SK-N-SH treated with all-trans-retinoic acid at 6 μM for 48 hours (cell line): ENCODE data around the gene SLC35E1.

Source experiments
- ARNTL ChIP-seq: fragments of 450-650 bp; formaldehyde crosslinking; IDR thresholded peaks from 2 replicates; pipeline ENCODE4 v1.5.0; 2020; ENCODE audit warnings: low read depth, mild to moderate bottlenecking, moderate library complexity, borderline replicate concordance
- BACH2 ChIP-seq: fragments of 250-450 bp; sonication (Bioruptor Pico); IDR thresholded peaks from 2 replicates; pipeline ENCODE4 v1.9.0; 2021; ENCODE audit warnings: mild to moderate bottlenecking, borderline replicate concordance
- ISL1 ChIP-seq: fragments of 250-450 bp; sonication (Bioruptor Pico); IDR thresholded peaks from 2 replicates; pipeline ENCODE4 v2.1.2; 2022; ENCODE audit warnings: mild to moderate bottlenecking, moderate library complexity
- OSR1 ChIP-seq: fragments of 250-450 bp; sonication (Bioruptor Pico); IDR thresholded peaks from 2 replicates; pipeline ENCODE4 v1.8.0; 2022; ENCODE audit warnings: moderate library complexity, mild to moderate bottlenecking, inconsistent platforms
- PPARA ChIP-seq: fragments of 250-450 bp; sonication (Bioruptor Pico); IDR thresholded peaks from 2 replicates; pipeline ENCODE4 v1.5.0; 2020; ENCODE audit warnings: mild to moderate bottlenecking, borderline replicate concordance
- RARB ChIP-seq: fragments of 250-450 bp; sonication (Bioruptor Pico); IDR thresholded peaks from 2 replicates; pipeline ENCODE4 v1.8.0; 2021; ENCODE audit warnings: mild to moderate bottlenecking, moderate library complexity
- ZC3H10 ChIP-seq: fragments of 250-450 bp; sonication (Bioruptor Pico); IDR thresholded peaks from 2 replicates; pipeline ENCODE4 v1.5.1; 2021; ENCODE audit warnings: mild to moderate bottlenecking, moderate library complexity
- ZFP3 ChIP-seq: fragments of 250-450 bp; sonication (Bioruptor Pico); IDR thresholded peaks from 2 replicates; pipeline ENCODE4 v1.5.0; 2020; ENCODE audit warnings: mild to moderate bottlenecking, moderate library complexity
- ZFP30 ChIP-seq: fragments of 450-650 bp; formaldehyde crosslinking; IDR thresholded peaks from 2 replicates; pipeline ENCODE4 v1.5.0; 2022; ENCODE audit warnings: mild to moderate bottlenecking, moderate library complexity
- ZNF8 ChIP-seq: fragments of 450-650 bp; formaldehyde crosslinking; IDR thresholded peaks from 2 replicates; pipeline ENCODE4 v1.5.0; 2020; ENCODE audit warnings: mild to moderate bottlenecking, moderate library complexity
- TF ChIP-seq, protein P1 (sequence below): fragments of 250-450 bp; sonication (Bioruptor Pico); IDR thresholded peaks from 2 replicates; pipeline ENCODE4 v1.5.1; 2020; ENCODE audit warnings: low read depth, mild to moderate bottlenecking, moderate library complexity
- TF ChIP-seq, protein P2 (sequence below): fragments of 250-450 bp; sonication (Bioruptor Pico); IDR thresholded peaks from 2 replicates; pipeline ENCODE4 v1.5.1; 2021; ENCODE audit warnings: mild to moderate bottlenecking, moderate library complexity
- TF ChIP-seq, protein P3 (sequence below): fragments of 250-450 bp; sonication (Bioruptor Pico); IDR thresholded peaks from 2 replicates; pipeline ENCODE4 v1.8.0; 2021; ENCODE audit warnings: low read depth, mild to moderate bottlenecking, moderate library complexity, borderline replicate concordance
- TF ChIP-seq, protein P4 (sequence below): fragments of 250-450 bp; sonication (Bioruptor Pico); IDR thresholded peaks from 2 replicates; pipeline ENCODE4 v1.8.0; 2020; ENCODE audit warnings: mild to moderate bottlenecking, moderate library complexity, borderline replicate concordance

DNA sequence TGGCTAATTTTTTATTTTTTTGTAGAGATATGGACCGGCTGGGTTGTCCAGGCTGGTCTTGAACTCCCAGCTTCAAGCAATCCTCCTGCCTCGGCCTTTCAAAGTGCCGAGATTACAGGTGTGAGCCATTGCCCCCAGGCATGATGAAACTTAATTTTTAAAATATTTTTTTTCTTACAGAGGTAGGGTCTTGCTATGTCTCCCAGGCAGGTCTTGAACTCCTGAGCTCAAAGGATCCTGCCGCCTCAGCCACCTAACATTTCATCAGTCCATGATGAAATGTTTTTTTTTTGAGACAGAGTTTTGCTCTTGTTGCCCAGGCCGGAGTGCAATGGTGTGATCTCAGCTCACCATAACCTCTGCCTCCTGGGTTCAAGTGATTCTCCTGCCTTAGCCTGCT lies 63.7 kb downstream of the SLC35E1 start:
- TF ChIP-seq ZNF8 (no peak), PPARA (no peak), BACH2 (CRISPR knock-in tag) (no peak), ISL1 (CRISPR knock-in tag) (no peak), RARB (CRISPR knock-in tag) (no peak), ZFP30 (CRISPR knock-in tag) (no peak), OSR1 (CRISPR knock-in tag) (no peak), ZFP3 (no peak), ZC3H10 (no peak), ARNTL (no peak)
- TF ChIP-seq, protein P1, sequence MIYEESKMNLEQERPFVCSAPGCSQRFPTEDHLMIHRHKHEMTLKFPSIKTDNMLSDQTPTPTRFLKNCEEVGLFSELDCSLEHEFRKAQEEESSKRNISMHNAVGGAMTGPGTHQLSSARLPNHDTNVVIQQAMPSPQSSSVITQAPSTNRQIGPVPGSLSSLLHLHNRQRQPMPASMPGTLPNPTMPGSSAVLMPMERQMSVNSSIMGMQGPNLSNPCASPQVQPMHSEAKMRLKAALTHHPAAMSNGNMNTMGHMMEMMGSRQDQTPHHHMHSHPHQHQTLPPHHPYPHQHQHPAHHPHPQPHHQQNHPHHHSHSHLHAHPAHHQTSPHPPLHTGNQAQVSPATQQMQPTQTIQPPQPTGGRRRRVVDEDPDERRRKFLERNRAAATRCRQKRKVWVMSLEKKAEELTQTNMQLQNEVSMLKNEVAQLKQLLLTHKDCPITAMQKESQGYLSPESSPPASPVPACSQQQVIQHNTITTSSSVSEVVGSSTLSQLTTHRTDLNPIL (CRISPR knock-in tag): no peak
- TF ChIP-seq, protein P2, sequence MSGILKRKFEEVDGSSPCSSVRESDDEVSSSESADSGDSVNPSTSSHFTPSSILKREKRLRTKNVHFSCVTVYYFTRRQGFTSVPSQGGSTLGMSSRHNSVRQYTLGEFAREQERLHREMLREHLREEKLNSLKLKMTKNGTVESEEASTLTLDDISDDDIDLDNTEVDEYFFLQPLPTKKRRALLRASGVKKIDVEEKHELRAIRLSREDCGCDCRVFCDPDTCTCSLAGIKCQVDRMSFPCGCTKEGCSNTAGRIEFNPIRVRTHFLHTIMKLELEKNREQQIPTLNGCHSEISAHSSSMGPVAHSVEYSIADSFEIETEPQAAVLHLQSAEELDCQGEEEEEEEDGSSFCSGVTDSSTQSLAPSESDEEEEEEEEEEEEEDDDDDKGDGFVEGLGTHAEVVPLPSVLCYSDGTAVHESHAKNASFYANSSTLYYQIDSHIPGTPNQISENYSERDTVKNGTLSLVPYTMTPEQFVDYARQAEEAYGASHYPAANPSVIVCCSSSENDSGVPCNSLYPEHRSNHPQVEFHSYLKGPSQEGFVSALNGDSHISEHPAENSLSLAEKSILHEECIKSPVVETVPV (CRISPR knock-in tag): no peak
- TF ChIP-seq, protein P3, sequence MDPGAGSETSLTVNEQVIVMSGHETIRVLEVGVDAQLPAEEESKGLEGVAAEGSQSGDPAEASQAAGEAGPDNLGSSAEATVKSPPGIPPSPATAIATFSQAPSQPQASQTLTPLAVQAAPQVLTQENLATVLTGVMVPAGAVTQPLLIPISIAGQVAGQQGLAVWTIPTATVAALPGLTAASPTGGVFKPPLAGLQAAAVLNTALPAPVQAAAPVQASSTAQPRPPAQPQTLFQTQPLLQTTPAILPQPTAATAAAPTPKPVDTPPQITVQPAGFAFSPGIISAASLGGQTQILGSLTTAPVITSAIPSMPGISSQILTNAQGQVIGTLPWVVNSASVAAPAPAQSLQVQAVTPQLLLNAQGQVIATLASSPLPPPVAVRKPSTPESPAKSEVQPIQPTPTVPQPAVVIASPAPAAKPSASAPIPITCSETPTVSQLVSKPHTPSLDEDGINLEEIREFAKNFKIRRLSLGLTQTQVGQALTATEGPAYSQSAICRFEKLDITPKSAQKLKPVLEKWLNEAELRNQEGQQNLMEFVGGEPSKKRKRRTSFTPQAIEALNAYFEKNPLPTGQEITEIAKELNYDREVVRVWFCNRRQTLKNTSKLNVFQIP (CRISPR knock-in tag): no peak
- TF ChIP-seq, protein P4, sequence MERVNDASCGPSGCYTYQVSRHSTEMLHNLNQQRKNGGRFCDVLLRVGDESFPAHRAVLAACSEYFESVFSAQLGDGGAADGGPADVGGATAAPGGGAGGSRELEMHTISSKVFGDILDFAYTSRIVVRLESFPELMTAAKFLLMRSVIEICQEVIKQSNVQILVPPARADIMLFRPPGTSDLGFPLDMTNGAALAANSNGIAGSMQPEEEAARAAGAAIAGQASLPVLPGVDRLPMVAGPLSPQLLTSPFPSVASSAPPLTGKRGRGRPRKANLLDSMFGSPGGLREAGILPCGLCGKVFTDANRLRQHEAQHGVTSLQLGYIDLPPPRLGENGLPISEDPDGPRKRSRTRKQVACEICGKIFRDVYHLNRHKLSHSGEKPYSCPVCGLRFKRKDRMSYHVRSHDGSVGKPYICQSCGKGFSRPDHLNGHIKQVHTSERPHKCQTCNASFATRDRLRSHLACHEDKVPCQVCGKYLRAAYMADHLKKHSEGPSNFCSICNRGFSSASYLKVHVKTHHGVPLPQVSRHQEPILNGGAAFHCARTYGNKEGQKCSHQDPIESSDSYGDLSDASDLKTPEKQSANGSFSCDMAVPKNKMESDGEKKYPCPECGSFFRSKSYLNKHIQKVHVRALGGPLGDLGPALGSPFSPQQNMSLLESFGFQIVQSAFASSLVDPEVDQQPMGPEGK: no peak
